ENCODE data around the gene LAIR2.

LAIR2 gene

DNA sequence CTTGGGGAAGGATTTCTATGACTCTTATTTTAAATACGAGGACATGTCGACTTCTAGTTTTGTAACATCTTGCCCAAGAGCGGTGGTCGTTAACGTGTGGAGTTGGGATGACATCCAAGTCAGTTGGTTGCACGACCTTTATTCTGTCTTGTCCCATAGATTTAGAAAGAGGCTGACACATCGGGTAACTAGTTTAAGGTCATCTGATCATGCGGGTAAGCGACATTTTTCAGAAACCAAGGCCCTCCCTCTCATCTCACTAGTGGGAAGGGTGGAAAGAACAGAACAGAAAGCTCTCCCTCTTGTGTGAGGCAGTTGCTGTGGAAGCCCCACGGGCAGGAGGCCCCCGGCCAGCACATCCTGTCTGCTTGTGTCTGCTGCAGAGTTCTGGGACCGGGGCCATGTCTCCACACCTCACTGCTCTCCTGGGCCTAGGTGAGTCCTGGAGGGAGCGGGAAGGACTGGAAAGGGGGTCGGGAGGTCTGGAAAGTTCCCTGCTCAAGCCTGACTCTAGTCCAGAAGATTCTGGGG, at the start of gene LAIR2:
TSS of gene LAIR2 (plus strand) at position 314 of the 531 bp plus-strand sequence. CDS start at position 402, 88 bp downstream.
- Mint-ChIP-seq H3K9me3 (no peaks in the 10 kb centered on the region), H3K27ac (peak within 1 kb of the TSS; percentile 63), H3K27me3 (peaks cover 42% of the 10 kb centered on the region), H3K4me1 (ENCODE audit: low read depth) (peaks cover 34% of the 10 kb centered on the region), H3K4me3 (no peak within 1 kb of the TSS), H3K36me3 (ENCODE audit: low read depth) (no peaks in the 10 kb centered on the region)

GRCh38 chr19:54453921-54454780, 48.5 kb upstream of the LAIR2 start:
- no peak overlapping the region for H3K27ac Mint-ChIP-seq
- peaks cover 29% of the 10 kb centered on the region for H3K4me1 Mint-ChIP-seq (ENCODE audit: low read depth)
- no peaks in the 10 kb centered on the region for H3K9me3 Mint-ChIP-seq
- H3K4me3 Mint-ChIP-seq, result no peak overlapping the region
- no peaks in the 10 kb centered on the region for H3K27me3 Mint-ChIP-seq
- H3K36me3 Mint-ChIP-seq (ENCODE audit: low read depth), result peaks cover 71% of the 10 kb centered on the region

- peaks cover 72% of the 10 kb centered on the region for H3K36me3 Mint-ChIP-seq (ENCODE audit: low read depth)
- H3K4me1 Mint-ChIP-seq (ENCODE audit: low read depth), result peaks cover 30% of the 10 kb centered on the region
- H3K27ac Mint-ChIP-seq, result no peak overlapping the region
- H3K27me3 Mint-ChIP-seq, result no peaks in the 10 kb centered on the region
- H3K9me3 Mint-ChIP-seq, result no peaks in the 10 kb centered on the region
- no peak overlapping the region for H3K4me3 Mint-ChIP-seq
Measured at GRCh38 chr19:54454781-54455675, 47.6 kb upstream of the LAIR2 start.

DNA sequence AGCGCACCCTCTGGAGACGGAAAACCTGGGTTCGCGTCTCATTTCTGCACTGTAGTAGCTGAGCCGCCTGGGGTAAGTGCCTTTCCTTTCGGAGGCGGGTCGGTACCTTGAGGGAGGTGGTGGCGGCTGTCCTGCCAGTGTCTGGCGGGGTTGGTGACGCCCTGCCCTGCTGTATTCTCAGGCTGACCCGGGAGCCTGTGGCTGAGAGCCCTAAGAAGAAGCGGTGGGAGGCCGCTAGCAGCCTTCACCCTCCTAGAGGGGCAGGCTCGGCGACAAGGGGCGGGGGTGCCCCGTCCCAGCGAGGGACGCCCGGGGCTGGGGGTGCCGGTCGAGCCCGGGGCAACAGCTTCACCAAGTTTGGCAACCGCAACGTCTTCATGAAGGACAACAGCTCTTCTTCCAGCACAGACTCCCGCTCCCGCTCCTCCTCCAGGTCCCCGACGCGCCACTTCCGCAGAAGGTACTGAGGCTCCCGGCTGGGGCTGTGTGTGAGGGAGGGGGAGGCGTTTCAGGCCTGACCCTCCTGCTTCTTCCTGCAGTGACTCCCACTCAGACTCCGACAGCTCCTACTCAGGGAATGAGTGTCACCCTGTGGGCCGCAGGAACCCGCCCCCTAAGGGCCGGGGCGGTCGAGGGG, 46.7 kb upstream of the LAIR2 start:
- Mint-ChIP-seq H3K27me3 (no peaks in the 10 kb centered on the region), H3K9me3 (no peaks in the 10 kb centered on the region), H3K4me1 (ENCODE audit: low read depth) (peaks cover 21% of the 10 kb centered on the region), H3K27ac (no peak overlapping the region), H3K4me3 (no peak overlapping the region), H3K36me3 (ENCODE audit: low read depth) (peaks cover 63% of the 10 kb centered on the region)

DNA sequence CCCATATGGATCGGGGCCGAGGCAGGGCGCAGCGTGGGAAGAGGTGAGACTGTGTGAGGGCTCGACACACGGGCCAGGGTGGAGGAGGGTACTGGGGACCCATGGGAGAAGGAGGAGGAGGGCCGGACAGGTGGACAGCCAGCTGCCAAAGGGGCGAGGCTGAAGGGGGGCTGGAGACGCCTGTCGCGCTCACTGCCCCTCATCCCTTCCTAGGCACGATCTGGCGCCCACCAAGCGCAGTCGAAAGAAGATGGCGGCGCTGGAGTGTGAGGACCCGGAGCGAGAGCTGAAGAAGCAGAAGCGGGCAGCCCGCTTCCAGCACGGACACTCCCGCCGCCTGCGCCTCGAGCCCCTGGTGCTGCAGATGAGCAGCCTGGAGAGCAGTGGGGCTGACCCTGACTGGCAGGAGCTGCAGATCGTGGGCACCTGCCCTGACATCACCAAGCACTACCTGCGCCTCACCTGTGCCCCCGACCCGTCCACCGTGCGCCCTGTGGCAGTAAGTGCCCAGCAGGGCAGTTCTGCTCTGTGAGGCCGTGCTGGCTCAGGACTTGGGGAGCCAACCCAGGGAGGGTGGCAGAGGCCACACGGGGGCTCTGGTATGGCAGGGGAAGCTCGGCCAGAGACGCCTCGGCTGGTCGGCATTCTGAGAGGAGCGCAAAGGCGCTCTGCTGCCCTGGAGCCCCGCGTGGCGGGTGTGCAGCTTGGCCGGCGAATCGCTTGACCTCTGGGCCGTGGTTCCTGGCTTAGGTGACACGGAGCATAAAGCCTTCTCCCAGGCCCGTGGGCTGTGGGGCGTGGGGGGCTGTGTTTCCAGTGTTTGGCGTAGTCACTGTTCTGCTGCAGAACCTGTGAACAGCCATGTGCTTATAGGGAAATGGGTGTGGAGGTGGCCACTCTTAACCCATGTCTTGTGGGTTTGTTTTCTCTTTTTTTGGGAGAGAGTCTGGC, 45.9 kb upstream of the LAIR2 start:
- Mint-ChIP-seq H3K27ac (no peak overlapping the region), H3K4me1 (ENCODE audit: low read depth) (peaks cover 18% of the 10 kb centered on the region), H3K9me3 (no peaks in the 10 kb centered on the region), H3K4me3 (no peak overlapping the region), H3K36me3 (ENCODE audit: low read depth) (peaks cover 60% of the 10 kb centered on the region), H3K27me3 (no peaks in the 10 kb centered on the region)

DNA sequence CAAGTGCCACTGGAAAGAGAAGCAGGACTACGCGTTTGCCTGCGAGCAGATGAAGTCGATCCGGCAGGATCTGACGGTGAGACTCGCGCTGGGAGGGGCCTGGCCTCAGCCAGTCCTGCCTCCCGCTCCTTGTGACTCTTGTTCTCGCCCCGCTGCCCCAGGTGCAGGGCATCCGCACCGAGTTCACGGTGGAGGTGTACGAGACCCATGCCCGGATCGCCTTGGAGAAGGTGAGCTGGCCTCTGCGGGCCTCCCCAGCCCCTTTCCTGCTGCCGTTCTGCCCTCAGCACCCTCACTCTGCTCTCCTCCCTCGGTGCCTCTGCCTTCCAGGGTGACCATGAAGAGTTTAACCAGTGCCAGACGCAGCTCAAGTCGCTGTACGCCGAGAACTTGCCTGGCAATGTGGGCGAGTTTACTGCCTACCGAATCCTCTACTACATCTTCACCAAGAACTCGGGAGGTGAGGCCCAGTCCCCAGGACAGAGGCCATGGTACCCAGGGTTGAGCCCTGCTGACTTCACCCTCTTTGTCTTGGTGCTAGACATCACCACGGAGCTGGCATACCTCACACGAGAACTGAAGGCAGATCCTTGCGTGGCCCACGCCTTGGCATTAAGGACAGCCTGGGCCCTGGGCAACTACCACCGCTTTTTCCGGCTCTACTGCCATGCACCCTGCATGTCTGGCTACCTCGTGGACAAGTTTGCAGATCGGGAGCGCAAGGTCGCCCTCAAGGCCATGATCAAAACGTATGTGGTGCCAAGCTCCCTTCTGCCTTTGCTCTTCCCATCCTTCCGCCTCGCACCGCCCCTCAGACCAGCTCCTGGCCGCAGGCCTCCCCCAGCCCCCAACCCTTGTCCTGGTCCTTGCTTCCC, 44.6 kb upstream of the LAIR2 start:
- peaks cover 52% of the 10 kb centered on the region for H3K36me3 Mint-ChIP-seq (ENCODE audit: low read depth)

GRCh38 chr19:54458648-54459281, 43.9 kb upstream of the LAIR2 start:
- H3K4me3 Mint-ChIP-seq, result no peak overlapping the region
- H3K4me1 Mint-ChIP-seq (ENCODE audit: low read depth), result peaks cover 23% of the 10 kb centered on the region
- no peaks in the 10 kb centered on the region for H3K27me3 Mint-ChIP-seq
- H3K36me3 Mint-ChIP-seq (ENCODE audit: low read depth), result peaks cover 46% of the 10 kb centered on the region
- no peak overlapping the region for H3K27ac Mint-ChIP-seq
- H3K9me3 Mint-ChIP-seq, result no peaks in the 10 kb centered on the region

More for the DNA sequence above, 44.6 kb upstream of the LAIR2 start:
- H3K27ac Mint-ChIP-seq, result peak overlapping the region; percentile 8
- no peak overlapping the region for H3K4me3 Mint-ChIP-seq
- peaks cover 20% of the 10 kb centered on the region for H3K4me1 Mint-ChIP-seq (ENCODE audit: low read depth)
- H3K27me3 Mint-ChIP-seq, result no peaks in the 10 kb centered on the region
- H3K9me3 Mint-ChIP-seq, result no peaks in the 10 kb centered on the region

GRCh38 chr19:54459282-54460229, 43.1 kb upstream of the LAIR2 start:
- H3K27me3 Mint-ChIP-seq, result no peaks in the 10 kb centered on the region
- no peaks in the 10 kb centered on the region for H3K9me3 Mint-ChIP-seq
- H3K27ac Mint-ChIP-seq, result peak overlapping the region; percentile 87
- H3K36me3 Mint-ChIP-seq (ENCODE audit: low read depth), result peaks cover 41% of the 10 kb centered on the region
- H3K4me1 Mint-ChIP-seq (ENCODE audit: low read depth), result peaks cover 31% of the 10 kb centered on the region
- no peak overlapping the region for H3K4me3 Mint-ChIP-seq

- peak overlapping the region; percentile 4 for H3K27ac Mint-ChIP-seq
- peaks cover 34% of the 10 kb centered on the region for H3K4me1 Mint-ChIP-seq (ENCODE audit: low read depth)
- no peak overlapping the region for H3K4me3 Mint-ChIP-seq
- no peaks in the 10 kb centered on the region for H3K27me3 Mint-ChIP-seq
- peaks cover 34% of the 10 kb centered on the region for H3K36me3 Mint-ChIP-seq (ENCODE audit: low read depth)
- no peaks in the 10 kb centered on the region for H3K9me3 Mint-ChIP-seq
Measured at GRCh38 chr19:54460230-54461005, 42.2 kb upstream of the LAIR2 start.

GRCh38 chr19:54461210-54461609, 41.4 kb upstream of the LAIR2 start:
- peak overlapping the region; percentile 78 for H3K27ac Mint-ChIP-seq
- peaks cover 4% of the 10 kb centered on the region for H3K27me3 Mint-ChIP-seq
- no peaks in the 10 kb centered on the region for H3K9me3 Mint-ChIP-seq
- H3K4me3 Mint-ChIP-seq, result peak overlapping the region; percentile 72
- peaks cover 32% of the 10 kb centered on the region for H3K36me3 Mint-ChIP-seq (ENCODE audit: low read depth)
- H3K4me1 Mint-ChIP-seq (ENCODE audit: low read depth), result peaks cover 34% of the 10 kb centered on the region

DNA sequence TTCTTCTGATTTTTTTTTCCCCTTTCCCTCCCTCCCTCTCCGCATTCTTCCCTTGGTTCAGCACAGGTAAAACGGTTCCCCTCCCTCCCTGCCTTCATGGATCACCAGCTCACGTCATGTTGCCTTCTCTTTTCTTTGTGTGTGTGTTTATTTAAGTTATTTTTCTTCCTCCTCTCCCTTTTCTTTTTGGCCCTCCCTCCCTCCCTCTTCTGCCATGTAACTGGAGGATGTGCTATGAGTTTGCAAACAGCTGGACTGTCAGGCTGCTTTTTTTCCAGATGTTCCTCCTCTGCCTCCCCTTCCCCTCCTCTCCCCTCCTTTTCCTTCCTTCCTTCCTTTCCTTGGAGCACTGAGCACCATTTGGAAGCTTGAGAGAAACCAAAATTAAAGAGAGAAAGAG, 41.0 kb upstream of the LAIR2 start:
- Mint-ChIP-seq H3K4me1 (ENCODE audit: low read depth) (peaks cover 34% of the 10 kb centered on the region), H3K27ac (peak overlapping the region; percentile 78), H3K36me3 (ENCODE audit: low read depth) (peaks cover 30% of the 10 kb centered on the region), H3K9me3 (no peaks in the 10 kb centered on the region), H3K4me3 (peak overlapping the region; percentile 72), H3K27me3 (peaks cover 4% of the 10 kb centered on the region)
